ENCODE measurements around the gene STARD13. TPM values are rescaled to one million over a fixed set of nuclear protein-coding genes. Genes with fewer than 3 reads are reported as not detected.

STARD13 gene
- total RNA-seq, 1 experiment from 2014 or later, result 9.1 TPM

DNA sequence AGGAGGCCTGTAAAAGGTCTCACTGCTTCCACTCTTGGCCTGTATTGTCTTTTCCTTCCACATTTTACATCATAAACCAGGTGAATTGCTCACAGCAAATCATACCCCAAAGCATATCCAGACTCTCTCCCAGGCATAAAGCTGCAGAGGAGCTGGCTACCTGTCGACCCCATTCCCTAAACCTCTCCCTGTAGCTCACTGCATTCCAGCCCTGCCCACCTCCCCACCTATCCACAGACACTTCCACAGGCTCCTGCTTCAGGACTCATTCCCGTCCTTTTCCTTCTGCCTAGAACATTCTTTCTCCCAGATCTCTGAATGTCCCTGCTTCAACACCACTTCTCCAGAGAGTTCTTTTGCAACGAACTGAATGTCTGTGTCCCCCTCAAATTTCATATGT lies 46.4 kb upstream of the STARD13 start:
- no peak overlapping the region for H3K4me3 ChIP-seq (ENCODE audit: low read depth, low read length)
- no peaks in the 10 kb centered on the region for H3K36me3 Mint-ChIP-seq (ENCODE audit: insufficient read depth, unreplicated experiment)
- intact Hi-C loops (cut with micrococcal nuclease; ENCODE audit: unreplicated experiment), result no loop called here
- no peak overlapping the region for H3K4me3 Mint-ChIP-seq (ENCODE audit: unreplicated experiment)
- CTCF ChIA-PET, result no interaction called here
- H3K4me1 Mint-ChIP-seq (ENCODE audit: low read depth, unreplicated experiment), result no peaks in the 10 kb centered on the region
- no peaks in the 10 kb centered on the region for H3K9me3 ChIP-seq
- TF ChIP-seq, protein P1, sequence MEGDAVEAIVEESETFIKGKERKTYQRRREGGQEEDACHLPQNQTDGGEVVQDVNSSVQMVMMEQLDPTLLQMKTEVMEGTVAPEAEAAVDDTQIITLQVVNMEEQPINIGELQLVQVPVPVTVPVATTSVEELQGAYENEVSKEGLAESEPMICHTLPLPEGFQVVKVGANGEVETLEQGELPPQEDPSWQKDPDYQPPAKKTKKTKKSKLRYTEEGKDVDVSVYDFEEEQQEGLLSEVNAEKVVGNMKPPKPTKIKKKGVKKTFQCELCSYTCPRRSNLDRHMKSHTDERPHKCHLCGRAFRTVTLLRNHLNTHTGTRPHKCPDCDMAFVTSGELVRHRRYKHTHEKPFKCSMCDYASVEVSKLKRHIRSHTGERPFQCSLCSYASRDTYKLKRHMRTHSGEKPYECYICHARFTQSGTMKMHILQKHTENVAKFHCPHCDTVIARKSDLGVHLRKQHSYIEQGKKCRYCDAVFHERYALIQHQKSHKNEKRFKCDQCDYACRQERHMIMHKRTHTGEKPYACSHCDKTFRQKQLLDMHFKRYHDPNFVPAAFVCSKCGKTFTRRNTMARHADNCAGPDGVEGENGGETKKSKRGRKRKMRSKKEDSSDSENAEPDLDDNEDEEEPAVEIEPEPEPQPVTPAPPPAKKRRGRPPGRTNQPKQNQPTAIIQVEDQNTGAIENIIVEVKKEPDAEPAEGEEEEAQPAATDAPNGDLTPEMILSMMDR (IDR thresholded peaks at IDR 0.05; ENCODE audit: insufficient read depth in 1 of 2, low read depth in 1 of 2, low read length in 1 of 2, severe bottlenecking in 1 of 2, unreplicated experiment in 1 of 2), result no peak
- POLR2A ChIA-PET, result no interaction called here
- no peak for DNase-seq
- H3K27me3 ChIP-seq (replicated peaks; ENCODE audit: control insufficient read depth, insufficient read depth, low read length), result no peaks in the 10 kb centered on the region
- peaks cover 3% of the 10 kb centered on the region for H3K27me3 Mint-ChIP-seq (ENCODE audit: insufficient read depth, unreplicated experiment)
- H3K36me3 ChIP-seq (ENCODE audit: control insufficient read depth, insufficient read depth, low read length), result no peaks in the 10 kb centered on the region
- H3K4me1 ChIP-seq, result no peaks in the 10 kb centered on the region
- no peak overlapping the region for H3K27ac Mint-ChIP-seq (ENCODE audit: unreplicated experiment)
- H3K9me3 Mint-ChIP-seq (ENCODE audit: unreplicated experiment), result no peaks in the 10 kb centered on the region
- BruUV-seq (replicated peaks), result no TSS peak

DNA sequence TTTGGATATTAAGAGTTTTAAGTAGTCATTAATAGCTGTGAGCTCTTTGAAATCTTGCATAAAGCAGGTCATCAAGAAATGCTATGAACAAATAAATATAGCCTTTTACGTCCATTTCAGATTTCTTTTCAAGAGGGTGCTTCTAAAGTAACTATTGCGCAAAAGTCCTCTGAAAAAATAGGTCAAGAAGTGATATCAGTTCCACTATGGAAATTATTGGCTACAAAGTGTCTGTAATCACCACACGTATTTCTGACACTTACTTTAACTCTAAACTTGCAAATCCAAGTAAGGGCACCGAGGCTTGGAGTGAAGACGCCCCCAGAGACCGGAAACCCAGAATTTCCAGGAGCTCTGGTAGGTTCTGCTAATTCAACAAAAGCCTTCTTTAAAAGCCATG lies 44.9 kb upstream of the STARD13 start:
- H3K4me3 ChIP-seq (ENCODE audit: low read depth, low read length), result no peak overlapping the region
- CTCF ChIA-PET, result no interaction called here
- POLR2A ChIA-PET, result no interaction called here
- H3K9me3 ChIP-seq, result no peaks in the 10 kb centered on the region
- intact Hi-C loops (cut with micrococcal nuclease; ENCODE audit: unreplicated experiment), result no loop called here
- H3K4me3 Mint-ChIP-seq (ENCODE audit: unreplicated experiment), result no peak overlapping the region
- BruUV-seq (replicated peaks), result no TSS peak
- H3K4me1 Mint-ChIP-seq (ENCODE audit: low read depth, unreplicated experiment), result no peaks in the 10 kb centered on the region
- no peaks in the 10 kb centered on the region for H3K36me3 Mint-ChIP-seq (ENCODE audit: insufficient read depth, unreplicated experiment)
- H3K9me3 Mint-ChIP-seq (ENCODE audit: unreplicated experiment), result no peaks in the 10 kb centered on the region
- H3K27ac Mint-ChIP-seq (ENCODE audit: unreplicated experiment), result no peak overlapping the region
- DNase-seq, result no peak
- no peaks in the 10 kb centered on the region for H3K36me3 ChIP-seq (ENCODE audit: control insufficient read depth, insufficient read depth, low read length)
- H3K27me3 ChIP-seq (replicated peaks; ENCODE audit: control insufficient read depth, insufficient read depth, low read length), result no peaks in the 10 kb centered on the region
- TF ChIP-seq, protein P1 (IDR thresholded peaks at IDR 0.05; ENCODE audit: insufficient read depth in 1 of 2, low read depth in 1 of 2, low read length in 1 of 2, severe bottlenecking in 1 of 2, unreplicated experiment in 1 of 2), result no peak
- no peaks in the 10 kb centered on the region for H3K4me1 ChIP-seq
- H3K27me3 Mint-ChIP-seq (ENCODE audit: insufficient read depth, unreplicated experiment), result peaks cover 3% of the 10 kb centered on the region

DNA sequence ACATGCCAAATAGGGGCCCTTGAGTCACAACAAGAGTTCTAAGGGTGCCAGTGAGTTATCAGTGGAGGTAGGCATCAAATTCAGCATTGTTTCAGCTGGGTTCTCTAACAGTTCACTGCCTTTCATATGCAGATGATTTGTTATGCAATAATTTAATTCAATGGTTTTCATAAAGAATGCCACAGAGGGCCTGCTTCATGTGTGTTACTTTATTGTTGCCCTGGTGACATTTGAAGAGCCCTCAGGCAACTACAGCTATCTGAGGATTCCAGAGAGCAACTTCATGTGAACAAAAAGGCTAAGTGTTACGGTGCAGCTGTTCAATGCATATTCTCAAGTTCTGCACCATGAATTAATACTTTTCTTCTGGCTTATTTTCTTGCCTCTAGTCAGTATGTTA lies 43.1 kb upstream of the STARD13 start:
- no peak overlapping the region for H3K4me3 ChIP-seq (ENCODE audit: low read depth, low read length)
- H3K36me3 ChIP-seq (ENCODE audit: control insufficient read depth, insufficient read depth, low read length), result no peaks in the 10 kb centered on the region
- TF ChIP-seq, protein P1 (IDR thresholded peaks at IDR 0.05; ENCODE audit: insufficient read depth in 1 of 2, low read depth in 1 of 2, low read length in 1 of 2, severe bottlenecking in 1 of 2, unreplicated experiment in 1 of 2), result no peak
- Mint-ChIP-seq H3K4me3 (ENCODE audit: unreplicated experiment) (no peak overlapping the region), H3K4me1 (ENCODE audit: low read depth, unreplicated experiment) (no peaks in the 10 kb centered on the region), H3K36me3 (ENCODE audit: insufficient read depth, unreplicated experiment) (no peaks in the 10 kb centered on the region), H3K9me3 (ENCODE audit: unreplicated experiment) (no peaks in the 10 kb centered on the region), H3K27me3 (ENCODE audit: insufficient read depth, unreplicated experiment) (no peaks in the 10 kb centered on the region), H3K27ac (ENCODE audit: unreplicated experiment) (no peak overlapping the region)
- no peaks in the 10 kb centered on the region for H3K4me1 ChIP-seq
- ChIA-PET CTCF (no interaction called here), POLR2A (no interaction called here)
- DNase-seq, result no peak
- H3K9me3 ChIP-seq, result no peaks in the 10 kb centered on the region
- no peaks in the 10 kb centered on the region for H3K27me3 ChIP-seq (replicated peaks; ENCODE audit: control insufficient read depth, insufficient read depth, low read length)
- intact Hi-C loops (cut with micrococcal nuclease; ENCODE audit: unreplicated experiment), result no loop called here
- BruUV-seq (replicated peaks), result no TSS peak

All from Caco-2 (cell line).